CD4-positive, alpha-beta T cell (primary cell): Measurements from ENCODE around the gene POPDC2. TPM values are rescaled to one million over a fixed set of nuclear protein-coding genes. Genes with fewer than 3 reads are reported as not detected.

ENCODE experiments used
- ATAC-seq: fragments of 200-7000 bp; cut with Tn5 transposase; one replicate; pipeline ENCODE4 v1.10.0; 2022; ENCODE audit warnings: mild to moderate bottlenecking; ENCODE audit not compliant: poor library complexity
- CTCF ChIA-PET: fragments of 350-600 bp; sonication (Branson Sonifier 250); formaldehyde crosslinking; loops from one replicate; lab custom pipeline; 2021; ENCODE audit warnings: antibody characterized with exemption, inconsistent platforms; lab: Charles Lee
- POLR2A ChIA-PET: fragments of 350-600 bp; sonication (Branson Sonifier 250); formaldehyde crosslinking; loops from one replicate; lab custom pipeline; 2021; ENCODE audit warnings: antibody characterized with exemption, inconsistent platforms; lab: Charles Lee
- DNase-seq, 14 experiments: peaks; one replicate each; pipeline ENCODE4 v3.0.0-alpha.2; 2013 to 2020; ENCODE audit warnings: mixed read lengths in 2 of 14
- H3K27ac ChIP-seq, 2 donors: one replicate each; pipeline versions ENCODE4 v1.5.1 to v1.7.0; 2013; ENCODE audit warnings: low read length in 2 of 2, low read depth in 1 of 2, mild to moderate bottlenecking in 1 of 2
- H3K27me3 ChIP-seq, 2 experiments: 1 replicate in 1 of 2; 2 replicates in 1 of 2; pipeline versions ENCODE4 v1.6.1 to v1.7.0; 2013; ENCODE audit warnings: low read length in 2 of 2, control low read depth in 1 of 2, mild to moderate bottlenecking in 1 of 2, moderate library complexity in 1 of 2; ENCODE audit not compliant: insufficient read depth in 2 of 2, control insufficient read depth in 1 of 2
- H3K36me3 ChIP-seq: one replicate; pipeline ENCODE4 v1.6.1; 2013; ENCODE audit warnings: low read length, control low read depth; ENCODE audit not compliant: insufficient read depth
- H3K4me1 ChIP-seq: one replicate; pipeline ENCODE4 v1.6.1; 2013; ENCODE audit warnings: low read length, control low read depth; ENCODE audit not compliant: insufficient read depth
- H3K4me3 ChIP-seq: one replicate; pipeline ENCODE4 v1.5.1; 2013; ENCODE audit warnings: mild to moderate bottlenecking, low read length, moderate library complexity
- H3K9me3 ChIP-seq, 2 experiments: 1 replicate in 1 of 2; 2 replicates in 1 of 2; pipeline versions ENCODE4 v1.6.1 to v1.7.0; 2013; ENCODE audit warnings: low read length in 2 of 2, mild to moderate bottlenecking in 2 of 2, control low read depth in 1 of 2, moderate library complexity in 1 of 2; ENCODE audit not compliant: control insufficient read depth in 1 of 2, insufficient read depth in 1 of 2
- H3K27ac Mint-ChIP-seq: one replicate; pipeline ENCODE4 v1.8.0; 2020; ENCODE audit warnings: mixed read lengths
- H3K27me3 Mint-ChIP-seq: one replicate; pipeline ENCODE4 v1.8.0; 2021; ENCODE audit warnings: mixed read lengths
- H3K36me3 Mint-ChIP-seq: one replicate; pipeline ENCODE4 v1.8.0; 2021; ENCODE audit warnings: low read depth, mixed read lengths
- H3K4me1 Mint-ChIP-seq: one replicate; pipeline ENCODE4 v1.8.0; 2021; ENCODE audit warnings: low read depth, mixed read lengths
- H3K4me3 Mint-ChIP-seq: one replicate; pipeline ENCODE4 v1.8.0; 2020; ENCODE audit warnings: mild to moderate bottlenecking, mixed read lengths
- H3K9me3 Mint-ChIP-seq: one replicate; pipeline ENCODE4 v1.8.0; 2020; ENCODE audit warnings: mixed read lengths
- CTCF ChIP-seq: fragments of 200-600 bp; IDR thresholded peaks from one replicate; pipeline ENCODE4 v1.8.0; 2022; ENCODE audit warnings: antibody characterized with exemption, mild to moderate bottlenecking
- intact Hi-C, 2 experiments: fragments of 100-400 bp; cut with DNase I in 1 of 2; cut with micrococcal nuclease in 1 of 2; formaldehyde crosslinking; loops; one replicate each; pipeline versions ENCODE4 v1.15.1 to v1.9.0; 2023 to 2025; cut with DNase I, micrococcal nuclease
- polyA plus RNA-seq, 2 donors: library from polyadenylated mRNA; unstranded; fragments of 120-200 nt; gene quantifications; one replicate each; pipeline ENCODE4 v1.2.1, GENCODE V29; 2013
- total RNA-seq, 174 experiments: library from RNA in 2 of 174; stranded (reverse) in 2 of 174; gene quantifications; one replicate each; pipeline ENCODE4 v1.2.3 and lab custom pipeline; 2021 to 2026

POPDC2 gene
- total RNA-seq (1 to 10 TPM; 2.6 to 3.5 TPM), total RNA-seq (lab: John Stamatoyannopoulos, UW) (0.16 to 3.7 (median 1.4) reads per million in 172 experiments)
- polyA plus RNA-seq (2013, experiment 1 of 2): 4.1 TPM
- 5.4 TPM for polyA plus RNA-seq (2013, experiment 2 of 2)

GRCh38 chr3:119660474-119661440 lies at the start of gene POPDC2:
TSS of gene POPDC2 (minus strand) at chr3:119660589. CDS start at chr3:119660423, 166 bp downstream.
- H3K4me1 ChIP-seq: no peaks in the 10 kb centered on the region
- Mint-ChIP-seq H3K27ac (no peak within 1 kb of the TSS), H3K9me3 (no peaks in the 10 kb centered on the region), H3K27me3 (no peaks in the 10 kb centered on the region), H3K36me3 (peaks cover 12% of the 10 kb centered on the region), H3K4me1 (no peaks in the 10 kb centered on the region), H3K4me3 (no peak within 1 kb of the TSS)
- CTCF ChIA-PET: no interaction called here
- no peak for ATAC-seq
- no peak within 1 kb of the TSS for H3K4me3 ChIP-seq
- intact Hi-C loops: no loop called here
- POLR2A ChIA-PET: interaction anchor here (0.9 kb wide), 1 partner anchor 15 kb away, joined by 4 read pairs; no protein-coding TSS in a partner anchor
- no peak for DNase-seq
- H3K27me3 ChIP-seq: no peaks in the 10 kb centered on the region
- H3K27ac ChIP-seq: no peak within 1 kb of the TSS
- H3K36me3 ChIP-seq: peaks cover 5% of the 10 kb centered on the region
- H3K9me3 ChIP-seq: no peaks in the 10 kb centered on the region
- no peak for TF ChIP-seq CTCF

- no peaks in the 10 kb centered on the region for H3K27me3 ChIP-seq
- Mint-ChIP-seq H3K36me3 (no peaks in the 10 kb centered on the region), H3K27me3 (peaks cover 9% of the 10 kb centered on the region), H3K9me3 (no peaks in the 10 kb centered on the region), H3K4me3 (peak overlapping the region; percentile 85), H3K27ac (no peak overlapping the region), H3K4me1 (peaks cover 24% of the 10 kb centered on the region)
- ChIA-PET POLR2A (no interaction called here), CTCF (no interaction called here)
- no peak overlapping the region for H3K4me3 ChIP-seq
- no peak for DNase-seq
- no peak for ATAC-seq
- TF ChIP-seq CTCF: no peak
- H3K9me3 ChIP-seq: no peaks in the 10 kb centered on the region
- intact Hi-C loops: no loop called here
- peaks cover 28% of the 10 kb centered on the region for H3K4me1 ChIP-seq
- H3K27ac ChIP-seq: no peak overlapping the region
- H3K36me3 ChIP-seq: no peaks in the 10 kb centered on the region
Measured at GRCh38 chr3:119703820-119704531, 43.6 kb upstream of the POPDC2 start.
